Renal cortical epithelial cell (primary cell): ENCODE measurements around the gene EYA3. TPM values are rescaled to one million over a fixed set of nuclear protein-coding genes. Genes with fewer than 3 reads are reported as not detected.

Experiments
- DNase-seq: peaks from one replicate; pipeline ENCODE4 v3.0.0-alpha.2; 2011; ENCODE audit warnings: low read depth
- total RNA-seq: library from RNA; depleted of rRNA; stranded (reverse); fragments of >200 nt; gene quantifications from 2 replicates; pipeline ENCODE4 v1.2.3, GENCODE V29; 2014

EYA3 gene
- total RNA-seq, result 15.3 and 25.8 TPM in 2 replicates

- DNase-seq, result peak; percentile 96
Observed at GRCh38 chr1:28088168-28088961, at the start of gene EYA3. Gene EYA3, minus strand, starts transcription at chr1:28088610. Its CDS starts 30,584 bp downstream, at chr1:28058026.

GRCh38 chr1:28136922-28137613 is 48.7 kb upstream of the EYA3 start:
- peak; percentile 65 for DNase-seq

- no peak for DNase-seq
Observed at GRCh38 chr1:28136169-28136921, 47.9 kb upstream of the EYA3 start.

GRCh38 chr1:28135371-28136168 is 47.2 kb upstream of the EYA3 start:
- DNase-seq, result peak; percentile 98

- DNase-seq, result no peak
Observed at GRCh38 chr1:28134651-28135207, 46.3 kb upstream of the EYA3 start.

GRCh38 chr1:28132171-28133167 is 44.1 kb upstream of the EYA3 start:
- DNase-seq, result peak; percentile 56

- no peak for DNase-seq
Observed at GRCh38 chr1:28130901-28131300, 42.5 kb upstream of the EYA3 start.

GRCh38 chr1:28129150-28129549 is 40.7 kb upstream of the EYA3 start:
- peak; percentile 98 for DNase-seq

- no peak for DNase-seq
Observed at GRCh38 chr1:28127617-28128257, 39.3 kb upstream of the EYA3 start.

- DNase-seq, result no peak
Observed at GRCh38 chr1:28126783-28127490, 38.5 kb upstream of the EYA3 start.

- DNase-seq, result no peak
Observed at GRCh38 chr1:28126212-28126611, 37.8 kb upstream of the EYA3 start.

GRCh38 chr1:28123461-28123961 is 35.1 kb upstream of the EYA3 start:
- DNase-seq, result peak; percentile 97

- peak; percentile 84 for DNase-seq
Observed at GRCh38 chr1:28122183-28122582, 33.8 kb upstream of the EYA3 start.

- no peak for DNase-seq
Observed at GRCh38 chr1:28119556-28119955, 31.1 kb upstream of the EYA3 start.

- no peak for DNase-seq
Observed at GRCh38 chr1:28118640-28119307, 30.4 kb upstream of the EYA3 start.

- peak; percentile 71 for DNase-seq
Observed at GRCh38 chr1:28115267-28115666, 26.9 kb upstream of the EYA3 start.

- DNase-seq, result no peak
Observed at GRCh38 chr1:28114844-28115243, 26.4 kb upstream of the EYA3 start.

GRCh38 chr1:28113242-28113572 is 24.8 kb upstream of the EYA3 start:
- DNase-seq, result no peak
